OCI-LY3 (cell line): Measurements from ENCODE around the gene PROSER3.

ENCODE experiments used
- H2AFZ ChIP-seq: fragments of 200-600, 300-600 bp; shearing (Covaris generic); 2 replicates; pipeline ENCODE4 v1.6.0; 2014; ENCODE audit warnings: antibody characterized with exemption, low read depth, low read length
- H3K27ac ChIP-seq: fragments of 200-600, 300-600 bp; sonication (generic); 2 replicates; pipeline ENCODE4 v1.5.1; 2014; ENCODE audit warnings: mild to moderate bottlenecking, low read length, moderate library complexity, mixed read lengths
- H3K27me3 ChIP-seq: fragments of 200-600, 300-600 bp; sonication (generic); 2 replicates; pipeline ENCODE4 v1.6.1; 2014; ENCODE audit warnings: low read depth, low read length, mixed read lengths
- H3K36me3 ChIP-seq: fragments of 200-600, 300-600 bp; sonication (generic); replicated peaks from 2 replicates; pipeline ENCODE3; 2014; ENCODE audit warnings: low read depth, low read length, mixed read lengths
- H3K4me1 ChIP-seq: fragments of 300-600, 200-600 bp; sonication (generic); 2 replicates; pipeline ENCODE4 v1.6.1; 2014; ENCODE audit warnings: low read length, mixed read lengths
- H3K4me2 ChIP-seq: fragments of 200-600, 300-600 bp; sonication (generic); 2 replicates; pipeline ENCODE4 v1.6.1; 2014; ENCODE audit warnings: low read length, mixed read lengths
- H3K4me3 ChIP-seq: fragments of 300-600, 200-600 bp; sonication (generic); 2 replicates; pipeline ENCODE4 v1.5.1; 2014; ENCODE audit warnings: antibody characterized with exemption, mild to moderate bottlenecking, low read length, moderate library complexity
- H3K79me2 ChIP-seq: fragments of 300-600, 200-600 bp; shearing (Covaris generic); 2 replicates; pipeline ENCODE4 v1.6.1; 2014; ENCODE audit warnings: mild to moderate bottlenecking, low read length, mixed read lengths
- H3K9ac ChIP-seq: fragments of 300-600, 200-600 bp; shearing (Covaris generic); 2 replicates; pipeline ENCODE4 v1.6.0; 2014; ENCODE audit warnings: mild to moderate bottlenecking, low read length, moderate library complexity
- H3K9me3 ChIP-seq: fragments of 200-600, 300-600 bp; shearing (Covaris generic); 2 replicates; pipeline ENCODE4 v1.6.1; 2014; ENCODE audit warnings: low read length, mixed read lengths; ENCODE audit not compliant: insufficient read depth
- H4K20me1 ChIP-seq: fragments of 200-600, 300-600 bp; sonication (generic); 2 replicates; pipeline ENCODE4 v1.6.1; 2016; ENCODE audit warnings: low read length, mixed read lengths; ENCODE audit not compliant: insufficient read depth
- CTCF ChIP-seq: fragments of 200-600, 300-600 bp; sonication (generic); IDR thresholded peaks from 2 replicates; pipeline ENCODE4 v1.5.1; 2014; ENCODE audit warnings: antibody characterized with exemption, low read length, low read depth
- EZH2phosphoT487 ChIP-seq: fragments of 200-600 bp; shearing (Covaris generic); IDR thresholded peaks from 2 replicates; pipeline ENCODE4 v1.6.1; 2018; ENCODE audit warnings: antibody characterized with exemption, mixed run types, low read depth

PROSER3 gene

GRCh38 chr19:35729763-35730162, 28.2 kb upstream of the PROSER3 start:
- no peaks in the 10 kb centered on the region for H3K79me2 ChIP-seq
- H4K20me1 ChIP-seq = no peaks in the 10 kb centered on the region; the same call in 1 of the 2 replicates
- TF ChIP-seq EZH2phosphoT487 (no peak), CTCF (no peak)
- no peak overlapping the region for H3K27ac ChIP-seq
- no peaks in the 10 kb centered on the region for H3K4me1 ChIP-seq
- peaks cover 76% of the 10 kb centered on the region for H3K36me3 ChIP-seq
- no peaks in the 10 kb centered on the region for H3K9me3 ChIP-seq
- H2AFZ ChIP-seq = no peak overlapping the region
- no peak overlapping the region for H3K4me2 ChIP-seq
- no peak overlapping the region for H3K4me3 ChIP-seq
- no peak overlapping the region for H3K9ac ChIP-seq
- H3K27me3 ChIP-seq = no peaks in the 10 kb centered on the region

GRCh38 chr19:35730326-35730725, 27.6 kb upstream of the PROSER3 start:
- Histone ChIP-seq H4K20me1 (no peaks in the 10 kb centered on the region; the same call in 1 of the 2 replicates), H3K4me2 (no peak overlapping the region), H3K4me3 (no peak overlapping the region), H3K36me3 (peaks cover 75% of the 10 kb centered on the region), H3K4me1 (no peaks in the 10 kb centered on the region), H3K79me2 (no peaks in the 10 kb centered on the region), H2AFZ (no peak overlapping the region), H3K9me3 (no peaks in the 10 kb centered on the region), H3K9ac (no peak overlapping the region), H3K27me3 (no peaks in the 10 kb centered on the region), H3K27ac (no peak overlapping the region)
- no peak for TF ChIP-seq EZH2phosphoT487
- no peak for TF ChIP-seq CTCF

- H3K4me3 ChIP-seq = no peak overlapping the region
- H3K4me1 ChIP-seq = no peaks in the 10 kb centered on the region
- no peaks in the 10 kb centered on the region for H4K20me1 ChIP-seq
- H3K9me3 ChIP-seq = no peaks in the 10 kb centered on the region
- no peak overlapping the region for H3K4me2 ChIP-seq
- no peak overlapping the region for H2AFZ ChIP-seq
- H3K27me3 ChIP-seq = no peaks in the 10 kb centered on the region
- H3K9ac ChIP-seq = no peak overlapping the region
- no peak for TF ChIP-seq EZH2phosphoT487
- no peak for TF ChIP-seq CTCF
- no peaks in the 10 kb centered on the region for H3K79me2 ChIP-seq
- H3K27ac ChIP-seq = no peak overlapping the region
- peaks cover 68% of the 10 kb centered on the region for H3K36me3 ChIP-seq
These were observed 26.6 kb upstream of the PROSER3 start for GRCh38 chr19:35731353-35731752.

- Histone ChIP-seq H3K9me3 (no peaks in the 10 kb centered on the region), H3K36me3 (peaks cover 68% of the 10 kb centered on the region), H2AFZ (no peak overlapping the region), H3K27ac (no peak overlapping the region), H3K4me3 (no peak overlapping the region), H3K4me2 (no peak overlapping the region), H3K9ac (no peak overlapping the region), H3K79me2 (no peaks in the 10 kb centered on the region), H3K27me3 (no peaks in the 10 kb centered on the region), H4K20me1 (no peaks in the 10 kb centered on the region; the same call in 1 of the 2 replicates), H3K4me1 (no peaks in the 10 kb centered on the region)
- TF ChIP-seq CTCF (no peak), EZH2phosphoT487 (no peak)
These were observed 26.1 kb upstream of the PROSER3 start for GRCh38 chr19:35731779-35732405.
